ENCODE data around the gene AKR1C1. TPM values are rescaled to one million over a fixed set of nuclear protein-coding genes. Genes with fewer than 3 reads are reported as not detected.

AKR1C1 gene
- total RNA-seq, 1 experiment from 2014 or later: 0.31 TPM

GRCh38 chr10:4945766-4946717 is 17.2 kb upstream of the AKR1C1 start:
- no peaks in the 10 kb centered on the region for H3K9me3 ChIP-seq (ENCODE audit: control insufficient read depth, insufficient read depth, low read depth, low read length)
- POLR2A ChIA-PET: no interaction called here
- BruUV-seq (replicated peaks): no TSS peak
- ATAC-seq: no peak
- intact Hi-C loops (cut with micrococcal nuclease; ENCODE audit: unreplicated experiment) (no loop called here), in situ Hi-C loops (cut with HindIII; ENCODE audit: low pct_unique_long_range_greater_than_20kb, low sequenced_read_pairs) (no loop called here)
- DNase-seq (ENCODE audit: low read depth, low spot score): no peak
- TF ChIP-seq SIN3A (IDR thresholded peaks at IDR 0.05; ENCODE audit: borderline replicate concordance, insufficient read depth, low read depth, low read length) (no peak), REST (IDR thresholded peaks at IDR 0.05; ENCODE audit: insufficient read depth in 1 of 2, low read depth in 2 of 2, low read length in 1 of 2) (no peak), CTCF (IDR thresholded peaks at IDR 0.05) (no peak)
- no peak overlapping the region for H3K4me3 ChIP-seq (ENCODE audit: low read depth in 2 of 2, low read length in 2 of 2)
- no peaks in the 10 kb centered on the region for H3K4me1 ChIP-seq (ENCODE audit: control insufficient read depth, insufficient read depth, low read length)
- CTCF ChIA-PET: no interaction called here
- H3K36me3 ChIP-seq (ENCODE audit: control insufficient read depth, insufficient read depth, low read length): no peaks in the 10 kb centered on the region
- H3K27me3 ChIP-seq (ENCODE audit: control insufficient read depth, insufficient read depth, low read length): no peaks in the 10 kb centered on the region
- no peak overlapping the region for H3K27ac ChIP-seq (ENCODE audit: low read length)

- ATAC-seq (no peak), DNase-seq (ENCODE audit: low read depth, low spot score) (no peak)
- Histone ChIP-seq H3K4me1 (ENCODE audit: control insufficient read depth, insufficient read depth, low read length) (no peaks in the 10 kb centered on the region), H3K36me3 (ENCODE audit: control insufficient read depth, insufficient read depth, low read length) (no peaks in the 10 kb centered on the region), H3K4me3 (ENCODE audit: low read depth in 2 of 2, low read length in 2 of 2) (no peak overlapping the region), H3K9me3 (ENCODE audit: control insufficient read depth, insufficient read depth, low read depth, low read length) (no peaks in the 10 kb centered on the region), H3K27ac (ENCODE audit: low read length) (no peak overlapping the region), H3K27me3 (ENCODE audit: control insufficient read depth, insufficient read depth, low read length) (no peaks in the 10 kb centered on the region)
- BruUV-seq (replicated peaks): no TSS peak
- in situ Hi-C loops (cut with HindIII; ENCODE audit: low pct_unique_long_range_greater_than_20kb, low sequenced_read_pairs): no loop called here
- POLR2A ChIA-PET: no interaction called here
- intact Hi-C loops (cut with micrococcal nuclease; ENCODE audit: unreplicated experiment): no loop called here
- TF ChIP-seq POLR2AphosphoS5 (IDR thresholded peaks at IDR 0.05; ENCODE audit: low read depth, low read length) (no peak), REST (IDR thresholded peaks at IDR 0.05; ENCODE audit: insufficient read depth in 1 of 2, low read depth in 2 of 2, low read length in 1 of 2) (no peak), TCF7L2 (IDR thresholded peaks at IDR 0.05; ENCODE audit: low read depth, low read length) (no peak), SIN3A (IDR thresholded peaks at IDR 0.05; ENCODE audit: borderline replicate concordance, insufficient read depth, low read depth, low read length) (no peak), CTCF (IDR thresholded peaks at IDR 0.05) (no peak)
- CTCF ChIA-PET: no interaction called here
Observed at GRCh38 chr10:4947039-4947634, 16.1 kb upstream of the AKR1C1 start.

Measured in Panc1 (cell line).